Measurements from ENCODE around the gene HNRNPF. TPM values are rescaled to one million over a fixed set of nuclear protein-coding genes. Genes with fewer than 3 reads are reported as not detected.
A peak's percentile ranks its signal among the peaks of the same experiment; 100 is the strongest.
"Not testable (repeated sequence)": the region's sequence is repeated elsewhere in the genome, so short reads cannot be mapped to it uniquely, and the experiment has no call there.

Gene HNRNPF
- total RNA-seq, 1 donor from 2014 or later: 351 TPM

- TF ChIP-seq, protein P1, sequence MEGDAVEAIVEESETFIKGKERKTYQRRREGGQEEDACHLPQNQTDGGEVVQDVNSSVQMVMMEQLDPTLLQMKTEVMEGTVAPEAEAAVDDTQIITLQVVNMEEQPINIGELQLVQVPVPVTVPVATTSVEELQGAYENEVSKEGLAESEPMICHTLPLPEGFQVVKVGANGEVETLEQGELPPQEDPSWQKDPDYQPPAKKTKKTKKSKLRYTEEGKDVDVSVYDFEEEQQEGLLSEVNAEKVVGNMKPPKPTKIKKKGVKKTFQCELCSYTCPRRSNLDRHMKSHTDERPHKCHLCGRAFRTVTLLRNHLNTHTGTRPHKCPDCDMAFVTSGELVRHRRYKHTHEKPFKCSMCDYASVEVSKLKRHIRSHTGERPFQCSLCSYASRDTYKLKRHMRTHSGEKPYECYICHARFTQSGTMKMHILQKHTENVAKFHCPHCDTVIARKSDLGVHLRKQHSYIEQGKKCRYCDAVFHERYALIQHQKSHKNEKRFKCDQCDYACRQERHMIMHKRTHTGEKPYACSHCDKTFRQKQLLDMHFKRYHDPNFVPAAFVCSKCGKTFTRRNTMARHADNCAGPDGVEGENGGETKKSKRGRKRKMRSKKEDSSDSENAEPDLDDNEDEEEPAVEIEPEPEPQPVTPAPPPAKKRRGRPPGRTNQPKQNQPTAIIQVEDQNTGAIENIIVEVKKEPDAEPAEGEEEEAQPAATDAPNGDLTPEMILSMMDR (IDR thresholded peaks at IDR 0.05; ENCODE audit: insufficient read depth, low read length, severe bottlenecking): no peak
- no peak overlapping the region for H3K4me3 ChIP-seq (ENCODE audit: low read depth, low read length)
- DNase-seq (ENCODE audit: low read depth) (no peak), FAIRE-seq (no peak)
- no peaks in the 10 kb centered on the region for H3K27me3 ChIP-seq (ENCODE audit: control insufficient read depth, insufficient read depth, low read length)
- no peaks in the 10 kb centered on the region for H3K36me3 ChIP-seq (ENCODE audit: control insufficient read depth, insufficient read depth, low read length)
Observed at GRCh38 chr10:43341450-43341849, 67.5 kb downstream of the HNRNPF start.

DNA sequence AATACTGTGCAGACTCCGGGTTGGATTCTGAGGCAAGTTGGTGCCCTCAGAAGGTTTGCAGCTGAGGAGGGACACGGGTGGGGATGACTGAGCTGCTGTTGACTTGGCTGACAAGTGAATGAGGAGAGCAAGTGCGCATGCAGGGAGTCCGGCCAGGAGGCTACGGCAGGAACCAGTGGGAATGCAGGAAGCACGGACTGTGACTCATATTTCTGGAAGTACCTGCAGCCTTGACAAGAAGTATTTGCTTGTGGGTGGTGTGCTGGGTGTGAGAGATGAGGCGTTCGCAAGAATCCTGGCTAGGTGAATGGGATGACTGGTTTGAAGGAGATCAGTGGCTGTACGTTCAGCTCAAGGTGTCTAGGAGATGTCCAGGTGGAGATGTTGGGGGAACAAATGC is 68.4 kb downstream of the HNRNPF start:
- DNase-seq (ENCODE audit: low read depth): peak; percentile 93
- peak; percentile 97 for FAIRE-seq
- Histone ChIP-seq H3K4me3 (ENCODE audit: low read depth, low read length) (no peak overlapping the region), H3K27me3 (ENCODE audit: control insufficient read depth, insufficient read depth, low read length) (no peaks in the 10 kb centered on the region), H3K36me3 (ENCODE audit: control insufficient read depth, insufficient read depth, low read length) (no peaks in the 10 kb centered on the region)
- TF ChIP-seq, protein P1 (IDR thresholded peaks at IDR 0.05; ENCODE audit: insufficient read depth, low read length, severe bottlenecking): no peak

- H3K27me3 ChIP-seq (ENCODE audit: control insufficient read depth, insufficient read depth, low read length): no peaks in the 10 kb centered on the region
- H3K36me3 ChIP-seq (ENCODE audit: control insufficient read depth, insufficient read depth, low read length): no peaks in the 10 kb centered on the region
- TF ChIP-seq, protein P1 (IDR thresholded peaks at IDR 0.05; ENCODE audit: insufficient read depth, low read length, severe bottlenecking): no peak
- FAIRE-seq (peak; percentile 88), DNase-seq (ENCODE audit: low read depth) (no peak)
- no peak overlapping the region for H3K4me3 ChIP-seq (ENCODE audit: low read depth, low read length)
Observed at GRCh38 chr10:43340101-43340500, 68.9 kb downstream of the HNRNPF start.

DNA sequence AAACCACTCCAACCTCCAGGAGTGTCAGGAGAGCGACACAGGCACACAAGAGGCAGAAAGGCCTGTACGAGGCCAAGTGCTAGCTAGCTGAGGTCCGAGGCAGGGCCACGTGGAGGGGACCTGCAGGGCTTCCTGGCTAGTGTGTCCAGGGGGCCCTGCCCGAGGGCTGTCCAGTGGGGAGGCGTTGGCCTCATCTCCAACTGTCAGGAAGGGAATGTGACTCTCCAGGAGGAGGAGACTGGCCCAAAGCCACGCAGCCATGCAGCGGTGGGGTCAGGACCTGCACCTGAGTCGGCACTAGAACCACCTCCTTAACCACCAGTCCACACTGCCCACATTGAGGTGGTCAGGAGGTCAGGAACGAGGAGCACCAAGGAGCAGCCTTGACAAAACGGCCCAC is 69.8 kb downstream of the HNRNPF start:
- TF ChIP-seq, protein P1 (IDR thresholded peaks at IDR 0.05; ENCODE audit: insufficient read depth, low read length, severe bottlenecking): no peak
- Histone ChIP-seq H3K4me3 (ENCODE audit: low read depth, low read length) (no peak overlapping the region), H3K36me3 (ENCODE audit: control insufficient read depth, insufficient read depth, low read length) (no peaks in the 10 kb centered on the region), H3K27me3 (ENCODE audit: control insufficient read depth, insufficient read depth, low read length) (no peaks in the 10 kb centered on the region)
- DNase-seq (ENCODE audit: low read depth) (no peak), FAIRE-seq (no peak)

GRCh38 chr10:43338117-43338516 is 70.9 kb downstream of the HNRNPF start:
- Histone ChIP-seq H3K36me3 (ENCODE audit: control insufficient read depth, insufficient read depth, low read length) (no peaks in the 10 kb centered on the region), H3K27me3 (ENCODE audit: control insufficient read depth, insufficient read depth, low read length) (no peaks in the 10 kb centered on the region), H3K4me3 (ENCODE audit: low read depth, low read length) (no peak overlapping the region)
- TF ChIP-seq, protein P1 (IDR thresholded peaks at IDR 0.05; ENCODE audit: insufficient read depth, low read length, severe bottlenecking): no peak
- FAIRE-seq (no peak), DNase-seq (ENCODE audit: low read depth) (no peak)

DNA sequence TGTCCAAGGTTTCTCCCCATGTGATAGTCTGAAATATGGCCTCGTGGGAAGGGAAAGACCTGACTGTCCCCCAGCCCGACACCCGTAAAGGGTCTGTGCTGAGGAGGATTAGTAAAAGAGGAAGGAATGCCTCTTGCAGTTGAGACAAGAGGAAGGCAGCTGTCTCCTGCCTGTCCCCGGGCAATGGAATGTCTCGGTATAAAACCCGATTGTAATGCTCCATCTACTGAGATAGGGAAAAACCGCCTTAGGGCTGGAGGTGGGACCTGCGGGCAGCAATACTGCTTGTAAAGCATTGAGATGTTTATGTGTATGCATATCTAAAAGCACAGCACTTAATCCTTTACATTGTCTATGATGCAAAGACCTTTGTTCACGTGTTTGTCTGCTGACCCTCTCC is 71.5 kb downstream of the HNRNPF start:
- not testable (repeated sequence) for H3K4me3 ChIP-seq (ENCODE audit: low read depth, low read length); H3K27me3 ChIP-seq (ENCODE audit: control insufficient read depth, insufficient read depth, low read length); FAIRE-seq; H3K36me3 ChIP-seq (ENCODE audit: control insufficient read depth, insufficient read depth, low read length); DNase-seq (ENCODE audit: low read depth)

Data from bronchial epithelial cell (primary cell).